CMK (cell line): ENCODE data around the gene P2RX6.
A peak's percentile ranks its signal among the peaks of the same experiment; 100 is the strongest.
"Not testable (repeated sequence)": the region's sequence is repeated elsewhere in the genome, so short reads cannot be mapped to it uniquely, and the experiment has no call there.

Experiments
- DNase-seq: peaks from one replicate; pipeline ENCODE4 v3.0.0-alpha.2; 2010; ENCODE audit warnings: low read depth

The P2RX6 gene

GRCh38 chr22:21052715-21053459, 37.9 kb downstream of the P2RX6 start:
- no peak for DNase-seq

DNA sequence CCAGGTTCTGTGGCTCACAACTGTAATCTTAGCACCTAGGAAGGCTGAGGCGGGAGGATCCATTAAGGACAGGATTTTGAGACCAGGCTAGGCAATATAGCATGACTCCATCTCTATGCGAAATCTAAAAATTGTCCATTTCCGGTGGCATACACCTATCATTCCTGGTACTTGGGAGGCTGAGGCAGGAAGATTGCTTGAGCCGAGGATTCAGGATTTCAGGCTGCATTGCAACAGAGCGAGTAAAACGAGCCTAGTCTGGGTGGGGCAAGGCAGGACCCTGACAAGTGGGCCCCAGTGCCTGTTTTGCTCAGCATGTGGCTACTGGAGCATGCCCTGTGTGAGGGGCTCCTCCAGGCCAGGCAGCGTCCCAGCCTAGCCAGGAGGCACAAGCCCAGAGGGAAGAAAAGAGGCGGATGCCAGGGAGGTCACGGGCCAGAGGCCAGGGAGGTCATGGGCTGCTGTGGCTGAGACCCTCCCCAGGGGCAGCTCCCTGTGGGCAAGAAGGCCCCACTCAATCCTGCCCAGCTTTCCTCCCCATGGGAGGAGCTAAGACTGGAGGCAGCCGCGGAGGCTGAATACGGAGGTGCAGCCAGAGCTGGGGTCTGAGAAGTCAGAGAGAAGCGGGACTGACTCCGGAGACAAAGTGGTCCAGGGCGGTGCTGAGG, 39.2 kb downstream of the P2RX6 start:
- DNase-seq, result no peak

- DNase-seq, result no peak
These were observed 40.0 kb downstream of the P2RX6 start for GRCh38 chr22:21054714-21055563.

GRCh38 chr22:21055564-21055834, 40.5 kb downstream of the P2RX6 start:
- DNase-seq, result no peak

GRCh38 chr22:21055880-21056319, 40.9 kb downstream of the P2RX6 start:
- peak; percentile 42 for DNase-seq

- DNase-seq, result not testable (repeated sequence)
These were observed 45.4 kb downstream of the P2RX6 start for GRCh38 chr22:21060363-21060762.

- DNase-seq, result not testable (repeated sequence)
These were observed 46.8 kb downstream of the P2RX6 start for GRCh38 chr22:21061660-21062321.

GRCh38 chr22:21064425-21064824, 49.5 kb downstream of the P2RX6 start:
- not testable (repeated sequence) for DNase-seq

- DNase-seq, result no peak
These were observed 50.2 kb downstream of the P2RX6 start for GRCh38 chr22:21064917-21065864.

DNA sequence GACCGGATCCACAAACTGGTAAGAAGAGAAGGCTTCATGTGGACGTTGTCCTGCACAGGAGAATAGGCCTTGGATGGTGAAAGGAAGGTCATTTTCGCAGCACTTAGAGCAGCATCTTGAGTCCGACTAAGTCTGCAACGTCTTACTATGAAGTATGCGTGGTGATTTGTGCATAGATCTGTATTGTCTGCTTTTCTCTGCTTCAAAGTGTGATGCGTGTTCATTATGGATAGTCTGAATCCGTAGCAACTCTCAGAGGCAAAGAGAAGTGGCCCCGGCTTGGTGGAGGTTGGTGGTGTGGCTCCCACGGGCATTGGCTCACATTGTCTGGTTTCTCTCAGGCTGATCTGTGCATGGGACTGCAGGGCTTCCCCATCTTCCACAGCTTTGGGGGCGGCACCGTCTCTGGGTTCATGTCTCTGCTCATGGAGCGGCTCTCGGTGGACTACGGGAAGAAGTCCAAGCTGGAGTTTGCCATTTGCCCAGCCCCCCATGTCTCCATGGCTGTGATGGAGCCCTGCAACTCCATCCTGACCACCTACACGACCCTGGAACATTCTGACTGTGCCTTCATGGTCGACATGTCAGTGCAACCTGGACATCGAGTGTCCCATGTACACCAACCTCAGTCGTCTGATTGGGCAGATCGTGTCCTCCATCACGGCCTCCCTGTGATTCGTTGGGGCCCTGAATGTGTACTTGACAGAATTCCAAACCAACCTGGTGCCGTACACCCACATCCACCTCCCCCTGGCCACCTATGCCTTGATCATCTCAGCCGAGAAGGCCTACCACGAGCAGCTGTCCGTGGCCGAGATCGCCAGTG, 52.3 kb downstream of the P2RX6 start:
- DNase-seq, result no peak

GRCh38 chr22:21067901-21068680, 53.1 kb downstream of the P2RX6 start:
- DNase-seq, result no peak

GRCh38 chr22:21068681-21069276, 53.8 kb downstream of the P2RX6 start:
- DNase-seq, result no peak

GRCh38 chr22:21069375-21069774, 54.4 kb downstream of the P2RX6 start:
- no peak for DNase-seq

GRCh38 chr22:21070690-21071615, 56.0 kb downstream of the P2RX6 start:
- no peak for DNase-seq

GRCh38 chr22:21071796-21072195, 56.8 kb downstream of the P2RX6 start:
- not testable (repeated sequence) for DNase-seq

DNA sequence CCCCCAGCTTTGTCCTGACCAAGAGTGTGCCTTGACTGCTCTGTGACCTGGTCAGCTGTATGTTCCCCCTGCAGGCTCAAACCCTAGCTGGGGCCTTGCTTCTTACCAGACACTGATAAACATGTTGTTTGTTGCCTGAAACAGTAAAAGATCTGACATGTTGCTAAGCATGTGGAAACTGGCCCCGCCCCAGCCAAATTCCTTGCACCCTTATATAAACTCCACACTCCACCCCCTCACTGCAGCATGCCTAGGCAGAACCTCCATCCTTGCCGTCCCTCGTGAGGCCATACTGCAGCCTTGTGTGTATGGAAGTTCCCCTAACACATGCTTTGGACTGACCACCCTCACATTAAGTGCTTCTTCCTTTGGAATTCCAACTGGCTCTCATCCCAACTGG, 58.1 kb downstream of the P2RX6 start:
- no peak for DNase-seq

DNA sequence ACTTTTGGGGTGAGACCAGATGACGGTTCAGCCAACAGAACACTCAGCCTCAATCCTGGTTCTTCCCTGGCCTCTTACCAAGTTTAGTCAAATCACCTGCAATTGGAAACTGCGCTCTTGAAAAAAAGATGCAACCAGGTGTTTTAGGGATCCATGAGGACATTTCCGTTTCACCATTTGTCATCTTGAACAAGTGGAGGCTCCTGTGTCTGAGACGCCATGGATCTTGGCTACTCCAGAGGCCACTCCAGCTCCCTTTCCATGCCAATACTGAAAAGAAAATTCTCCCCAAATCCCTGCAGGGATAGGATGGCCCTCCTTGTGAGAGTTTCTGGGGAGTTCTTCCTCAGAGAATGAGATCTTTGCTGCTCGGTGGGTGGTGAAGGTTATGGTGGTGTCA, 58.5 kb downstream of the P2RX6 start:
- no peak for DNase-seq
